HG03521 (cell line): ENCODE data around the gene CLCN6.

Experiments
- ATAC-seq: cut with Tn5 transposase; IDR thresholded peaks from one replicate; pipeline ENCODE4 v1.9.1; 2021; ENCODE audit warnings: mild to moderate bottlenecking, moderate library complexity; ENCODE audit not compliant: unreplicated experiment

Gene CLCN6, protein sequence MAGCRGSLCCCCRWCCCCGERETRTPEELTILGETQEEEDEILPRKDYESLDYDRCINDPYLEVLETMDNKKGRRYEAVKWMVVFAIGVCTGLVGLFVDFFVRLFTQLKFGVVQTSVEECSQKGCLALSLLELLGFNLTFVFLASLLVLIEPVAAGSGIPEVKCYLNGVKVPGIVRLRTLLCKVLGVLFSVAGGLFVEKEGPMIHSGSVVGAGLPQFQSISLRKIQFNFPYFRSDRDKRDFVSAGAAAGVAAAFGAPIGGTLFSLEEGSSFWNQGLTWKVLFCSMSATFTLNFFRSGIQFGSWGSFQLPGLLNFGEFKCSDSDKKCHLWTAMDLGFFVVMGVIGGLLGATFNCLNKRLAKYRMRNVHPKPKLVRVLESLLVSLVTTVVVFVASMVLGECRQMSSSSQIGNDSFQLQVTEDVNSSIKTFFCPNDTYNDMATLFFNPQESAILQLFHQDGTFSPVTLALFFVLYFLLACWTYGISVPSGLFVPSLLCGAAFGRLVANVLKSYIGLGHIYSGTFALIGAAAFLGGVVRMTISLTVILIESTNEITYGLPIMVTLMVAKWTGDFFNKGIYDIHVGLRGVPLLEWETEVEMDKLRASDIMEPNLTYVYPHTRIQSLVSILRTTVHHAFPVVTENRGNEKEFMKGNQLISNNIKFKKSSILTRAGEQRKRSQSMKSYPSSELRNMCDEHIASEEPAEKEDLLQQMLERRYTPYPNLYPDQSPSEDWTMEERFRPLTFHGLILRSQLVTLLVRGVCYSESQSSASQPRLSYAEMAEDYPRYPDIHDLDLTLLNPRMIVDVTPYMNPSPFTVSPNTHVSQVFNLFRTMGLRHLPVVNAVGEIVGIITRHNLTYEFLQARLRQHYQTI

DNA sequence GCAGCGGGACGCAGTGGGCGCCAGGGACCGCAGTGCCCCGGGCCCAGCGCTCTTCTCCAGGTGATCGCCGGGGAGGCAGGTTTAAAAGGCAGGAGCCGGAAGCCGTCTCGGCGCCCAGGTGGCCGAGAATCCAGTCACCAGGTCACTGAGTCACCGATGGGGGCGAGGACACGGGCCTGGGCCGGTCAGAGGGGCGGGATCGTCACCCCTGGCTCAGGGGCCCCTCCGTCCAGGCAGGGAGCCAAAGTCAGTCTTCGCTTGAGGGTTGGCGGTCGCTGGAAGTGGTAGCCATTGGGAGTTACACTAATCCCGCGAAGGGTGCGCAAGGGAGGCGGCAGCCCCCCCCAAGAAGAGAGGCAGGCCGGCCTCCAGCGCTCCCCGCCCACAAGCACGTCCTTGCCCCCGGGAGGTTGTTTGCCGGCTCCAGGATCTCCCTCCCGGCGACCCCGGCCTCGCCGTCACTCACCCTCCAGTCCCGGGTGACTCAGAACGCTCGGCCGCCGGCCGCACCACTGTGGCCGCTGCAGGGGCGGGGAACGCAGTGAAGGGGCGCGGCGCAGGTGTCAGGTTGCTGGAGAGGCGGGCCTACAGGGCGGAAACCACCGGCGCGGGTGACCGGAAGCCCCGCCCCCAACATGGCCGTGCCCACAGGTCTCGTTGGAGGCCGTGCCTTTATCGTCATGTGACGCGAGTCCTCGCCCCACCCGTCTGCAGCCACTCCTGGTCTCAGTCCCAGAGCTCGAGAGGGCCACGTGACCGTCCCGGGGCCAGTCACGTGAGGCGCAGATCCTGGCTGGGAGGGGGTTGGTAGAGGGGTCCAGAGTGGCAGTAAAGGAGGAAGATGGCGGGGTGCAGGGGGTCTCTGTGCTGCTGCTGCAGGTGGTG lies at the start of gene CLCN6, which contains the start of gene MTHFR:
Gene CLCN6, plus strand, starts transcription at position 770 of the 885 bp plus-strand sequence. Its CDS starts 72 bp downstream, at position 842.
Gene MTHFR, minus strand, starts transcription at position 543 of the 885 bp plus-strand sequence. CDS start 2,848 bp downstream, outside the sequence.
- peak; percentile 87 for ATAC-seq

DNA sequence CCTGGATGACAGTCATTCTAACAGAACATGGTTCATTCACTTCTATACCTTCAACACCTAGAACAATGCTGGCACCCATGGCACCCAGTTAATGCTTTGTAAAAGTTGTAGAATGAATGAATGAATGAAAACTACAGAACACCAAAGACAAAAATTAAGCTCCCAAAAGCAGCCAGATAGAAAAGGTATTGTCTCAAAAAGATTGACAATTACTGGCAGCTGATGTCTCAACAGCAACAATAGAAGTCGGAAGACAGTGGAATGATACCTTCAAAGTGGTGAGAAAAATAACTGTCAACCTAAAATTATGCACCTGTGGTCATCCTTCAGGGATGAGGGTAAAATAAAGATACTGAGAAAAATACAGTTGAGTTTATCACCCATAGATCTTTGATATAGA lies 48.9 kb upstream of the CLCN6 start:
- no peak for ATAC-seq

DNA sequence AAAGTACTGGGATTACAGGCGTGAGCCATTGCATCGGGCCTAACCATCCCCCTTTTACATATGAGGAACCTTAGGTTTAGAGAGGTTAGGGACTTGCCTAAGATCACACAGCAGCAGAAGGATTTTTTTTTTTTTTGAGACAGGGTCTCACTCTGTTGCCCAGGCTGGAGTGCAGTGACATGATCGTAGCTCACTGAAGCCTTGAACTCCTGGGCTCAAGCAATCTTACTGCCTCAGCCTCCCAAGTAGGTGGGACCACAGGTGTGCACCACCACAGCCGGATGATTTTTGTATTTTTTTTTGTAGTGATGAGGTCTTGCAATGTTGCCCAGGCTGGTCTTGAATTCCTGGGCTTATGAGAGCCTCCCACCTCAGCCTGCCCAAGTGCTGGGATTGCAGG lies 46.2 kb upstream of the CLCN6 start:
- no peak for ATAC-seq

DNA sequence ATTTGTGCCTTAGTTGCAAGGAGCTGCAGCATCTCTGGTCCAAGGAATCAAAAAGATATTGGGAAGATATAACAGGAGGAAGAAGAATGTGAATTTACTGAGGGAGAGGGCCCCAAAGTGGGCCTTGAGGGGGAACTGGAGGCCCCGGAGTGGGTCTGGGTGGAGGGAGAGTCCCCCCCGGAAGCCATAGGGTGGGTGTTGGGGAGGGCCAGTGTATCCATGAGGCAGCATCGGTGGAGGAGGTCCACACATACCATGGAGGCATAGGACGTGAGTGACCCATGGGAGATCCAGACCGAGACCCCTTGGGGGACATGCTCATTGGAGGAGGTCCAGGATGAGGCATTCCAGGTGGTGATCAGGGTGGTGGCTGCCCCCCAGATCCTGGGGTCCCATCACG lies 44.7 kb upstream of the CLCN6 start:
- ATAC-seq, result no peak

DNA sequence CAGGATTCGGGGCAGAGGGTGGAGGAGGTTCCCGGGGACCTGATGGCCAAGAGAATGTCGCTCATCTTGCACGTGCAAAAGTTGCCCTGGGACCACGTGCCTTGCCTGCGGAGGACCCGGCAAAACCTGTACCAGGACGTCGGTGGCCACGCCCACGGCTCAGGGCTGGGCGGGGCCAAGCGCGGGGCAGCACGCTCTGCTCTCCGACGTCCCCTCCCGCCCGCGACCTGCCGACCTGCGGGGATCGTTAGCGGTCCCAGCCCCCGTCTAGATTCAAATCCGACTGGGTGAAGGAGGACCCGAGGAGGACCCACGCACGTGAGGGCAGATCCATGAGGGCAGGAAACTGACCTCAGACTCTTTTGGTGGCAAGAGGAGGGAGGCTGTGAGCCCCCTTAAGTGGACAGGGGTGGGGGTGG lies 44.0 kb upstream of the CLCN6 start, which contains the start of gene C1orf167:
Gene C1orf167, plus strand, starts transcription at position 206 of the 419 bp plus-strand sequence. CDS start 2,208 bp downstream, outside the sequence.
- ATAC-seq, result no peak

DNA sequence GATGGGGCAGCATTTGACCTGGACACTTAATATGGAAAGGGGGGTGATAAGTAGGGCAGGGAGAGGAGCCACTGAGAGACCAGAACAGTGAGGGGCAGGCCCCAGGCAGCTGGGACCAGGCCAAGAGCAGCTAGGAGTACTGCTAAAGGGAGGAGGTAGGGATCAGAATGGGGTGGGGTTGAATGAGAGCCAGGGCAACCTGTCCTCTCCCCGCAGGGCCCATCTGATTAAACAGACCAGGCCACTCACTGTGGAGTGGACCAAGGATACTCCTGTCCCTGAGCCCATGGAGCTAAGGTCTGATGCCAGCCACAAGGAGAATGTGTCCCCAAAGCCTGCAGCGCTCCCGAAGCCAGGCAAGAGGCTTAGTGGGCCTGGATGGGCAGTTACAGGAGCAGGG lies 41.9 kb upstream of the CLCN6 start:
- no peak for ATAC-seq

DNA sequence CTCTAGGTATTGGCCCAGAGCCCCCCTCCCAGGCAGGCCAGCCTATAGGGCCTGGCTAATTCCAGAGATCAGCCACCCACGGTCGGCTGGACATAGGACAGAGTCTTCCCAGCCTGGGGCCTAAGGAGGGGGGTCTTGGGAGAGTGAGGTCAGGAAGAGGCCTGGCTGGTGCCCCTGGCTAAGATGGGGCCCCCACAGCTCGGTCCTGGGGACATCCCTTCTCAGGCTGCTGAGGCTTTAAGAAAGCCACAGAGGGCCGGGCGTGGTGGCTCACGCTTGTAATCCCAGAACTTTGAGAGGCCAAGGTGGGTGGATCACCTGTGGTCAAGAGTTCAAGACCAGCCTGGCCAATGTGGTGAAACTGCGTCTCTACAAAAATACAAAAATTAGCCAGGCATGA lies 41.5 kb upstream of the CLCN6 start:
- ATAC-seq, result no peak

DNA sequence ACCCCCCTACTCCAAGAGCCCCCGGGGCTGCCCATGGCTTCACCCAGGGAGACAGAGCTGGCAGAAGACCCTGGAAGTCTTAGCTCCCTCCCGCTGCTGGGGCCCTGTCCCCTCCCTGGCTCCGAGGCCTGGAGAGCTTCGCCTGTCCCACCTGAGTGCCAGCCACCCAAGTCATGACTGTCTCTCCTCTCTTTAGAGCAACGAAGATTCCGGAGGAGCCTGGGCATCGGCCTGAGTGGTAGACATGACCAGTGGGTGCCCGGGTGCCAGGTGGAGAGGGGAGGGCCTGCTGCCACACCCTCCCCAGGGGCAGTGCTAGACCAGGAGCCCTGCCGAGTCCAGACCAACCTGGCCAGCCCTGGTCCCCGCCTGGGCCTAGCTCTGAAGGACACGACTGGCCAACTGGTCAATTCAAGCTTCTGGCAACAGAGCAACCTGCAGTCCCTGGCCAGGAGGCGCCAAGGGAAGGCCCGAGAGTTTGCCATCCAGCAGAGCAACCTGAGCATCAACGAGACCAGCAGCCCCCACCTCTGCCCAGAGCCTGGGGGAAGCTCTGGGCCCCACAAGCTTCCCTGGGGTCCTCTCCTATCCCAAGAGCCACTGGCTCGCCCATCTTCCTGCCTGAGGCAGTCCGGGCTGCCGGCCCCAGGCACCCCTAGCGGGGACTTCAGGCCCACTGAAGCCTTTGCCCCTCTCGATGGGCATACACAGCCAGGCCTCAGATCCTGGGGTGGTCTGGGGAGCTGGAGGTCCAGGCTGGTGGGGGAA lies 40.1 kb upstream of the CLCN6 start:
- ATAC-seq, result no peak

DNA sequence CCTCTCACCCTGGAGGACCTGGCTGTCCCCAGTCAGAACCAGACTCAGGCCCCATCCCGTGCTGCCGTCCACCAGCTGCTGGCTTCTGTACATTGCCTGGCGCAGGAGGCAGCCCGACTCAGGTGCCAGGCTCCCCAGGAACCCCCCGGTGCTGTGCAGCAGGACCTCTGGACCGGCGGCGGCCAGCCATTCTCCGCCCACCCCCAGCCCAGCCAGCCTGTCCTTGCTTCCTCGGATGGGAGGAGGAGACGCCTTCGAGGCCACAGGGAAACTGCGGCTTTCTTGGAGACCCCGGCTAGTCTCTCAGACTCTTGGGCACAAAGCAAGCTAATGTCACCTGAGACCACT lies 39.6 kb upstream of the CLCN6 start:
- ATAC-seq, result no peak

DNA sequence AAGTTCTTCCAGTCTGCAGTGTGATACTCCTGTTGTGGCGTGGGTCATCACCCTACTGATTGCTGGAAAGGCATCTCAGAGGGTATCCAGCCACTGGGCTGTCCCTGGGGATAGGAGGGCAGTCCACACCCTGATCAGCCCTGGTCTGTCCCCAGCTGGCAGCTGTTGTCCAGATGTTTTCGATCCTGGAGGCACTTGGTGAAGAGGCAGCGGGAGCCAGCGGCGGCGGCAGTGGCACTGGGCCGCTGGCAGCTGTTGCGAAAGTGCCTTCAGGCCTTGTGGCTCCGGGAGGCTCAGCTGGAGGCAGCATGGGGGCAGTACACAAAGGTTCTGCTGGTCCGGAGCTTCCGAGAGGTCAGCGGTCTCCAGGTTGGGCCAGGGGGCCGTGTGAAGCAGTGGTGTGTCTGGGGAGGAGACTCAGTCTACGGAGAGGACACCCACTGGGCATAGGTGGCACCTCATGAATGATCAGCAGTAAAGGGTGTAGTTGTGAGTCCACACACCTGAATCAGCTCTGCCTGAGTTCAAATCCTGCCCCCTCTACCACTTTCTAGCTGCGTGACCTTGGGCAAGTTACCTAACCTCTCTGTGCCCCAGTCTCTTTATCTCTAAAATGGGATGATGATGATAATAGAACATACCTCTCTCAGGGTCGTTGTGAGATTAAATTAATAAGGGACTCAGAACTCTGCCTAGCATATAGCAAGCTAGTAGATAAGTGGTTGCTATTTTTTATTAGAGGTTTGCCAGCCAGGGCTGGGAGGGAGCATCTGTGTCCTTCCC lies 37.9 kb upstream of the CLCN6 start:
- ATAC-seq, result no peak

DNA sequence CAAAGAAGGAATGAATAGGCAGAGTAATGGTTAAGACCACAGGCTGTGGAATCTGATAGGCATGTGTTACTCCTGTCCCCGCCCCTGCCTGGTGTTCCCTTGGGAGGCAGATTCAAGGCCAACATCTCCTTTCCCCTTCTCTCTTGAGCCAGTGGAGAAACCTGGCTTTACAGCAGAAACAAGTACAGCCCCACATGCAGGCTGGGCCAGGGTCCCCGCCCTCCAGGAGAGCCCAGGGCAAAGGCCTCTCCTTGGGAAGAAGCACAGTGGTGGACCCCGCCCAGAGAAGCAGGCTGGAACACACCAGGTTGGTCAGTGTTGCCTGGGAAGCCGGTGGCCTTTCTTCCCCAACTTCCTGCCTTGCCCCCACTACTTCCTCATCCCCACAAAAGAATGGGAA lies 37.2 kb upstream of the CLCN6 start:
- no peak for ATAC-seq

DNA sequence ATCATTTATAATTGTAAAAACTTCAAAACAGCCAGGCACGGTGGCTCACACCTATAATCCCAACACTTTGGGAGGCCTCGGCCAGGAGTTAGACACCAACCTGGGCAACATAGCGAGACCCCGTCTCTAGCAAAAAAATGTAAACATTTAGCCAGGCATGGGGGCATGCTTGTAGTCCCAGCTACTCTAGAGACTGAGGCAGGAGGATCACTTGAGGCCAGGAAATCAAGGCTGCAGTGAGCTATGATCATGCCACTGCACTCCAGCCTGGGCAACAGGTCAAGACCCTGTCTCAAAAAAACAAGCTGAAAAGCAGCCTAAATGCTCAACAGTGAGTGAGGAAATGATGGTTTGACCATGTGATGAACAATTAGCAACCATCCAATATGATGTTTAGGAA lies 36.7 kb upstream of the CLCN6 start:
- no peak for ATAC-seq

DNA sequence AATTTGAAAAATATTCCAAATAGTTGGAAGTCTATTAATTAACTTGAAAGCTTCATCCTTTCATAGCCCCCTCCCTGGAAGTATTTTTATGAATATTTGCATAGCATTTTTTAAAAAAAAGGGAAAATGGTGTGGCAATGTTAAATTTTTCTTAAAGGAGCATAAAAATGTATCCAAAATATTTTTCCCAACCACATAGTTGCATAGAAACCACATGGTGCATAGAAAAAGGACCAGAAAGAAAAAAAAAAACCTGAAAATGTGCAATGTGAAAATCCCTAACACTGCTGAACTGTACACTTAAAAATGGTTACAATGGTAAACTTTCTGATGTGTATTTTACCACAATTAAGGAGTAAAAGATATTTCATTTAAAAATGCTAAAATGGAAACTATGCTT lies 36.0 kb upstream of the CLCN6 start:
- ATAC-seq, result no peak

DNA sequence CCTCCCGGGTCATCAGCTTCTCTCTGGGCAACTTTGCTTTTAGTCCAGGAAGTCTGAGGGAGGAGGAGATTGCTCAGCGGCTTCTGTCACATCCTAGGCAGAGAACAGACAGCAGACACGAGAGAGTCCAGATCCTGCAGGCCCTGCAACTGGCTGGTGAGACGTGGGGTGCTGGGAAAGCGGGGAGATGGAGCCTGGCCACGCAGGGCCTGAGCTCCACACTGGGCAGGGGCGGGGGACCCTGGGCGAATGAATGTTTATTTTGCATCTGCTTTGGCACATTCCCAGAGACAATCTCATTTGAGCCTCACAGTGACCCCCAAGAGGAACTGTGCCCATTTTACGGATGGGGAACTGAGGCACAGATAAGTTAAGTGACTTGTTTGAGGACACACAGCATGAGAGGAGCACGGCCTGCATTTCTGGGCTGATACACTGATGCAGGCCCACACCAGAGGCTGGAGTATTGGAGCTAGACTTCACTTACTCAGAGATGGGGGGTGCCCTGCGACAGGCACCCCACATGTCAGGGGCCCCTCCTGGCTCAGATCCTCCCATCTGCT lies 34.4 kb upstream of the CLCN6 start:
- ATAC-seq, result no peak

DNA sequence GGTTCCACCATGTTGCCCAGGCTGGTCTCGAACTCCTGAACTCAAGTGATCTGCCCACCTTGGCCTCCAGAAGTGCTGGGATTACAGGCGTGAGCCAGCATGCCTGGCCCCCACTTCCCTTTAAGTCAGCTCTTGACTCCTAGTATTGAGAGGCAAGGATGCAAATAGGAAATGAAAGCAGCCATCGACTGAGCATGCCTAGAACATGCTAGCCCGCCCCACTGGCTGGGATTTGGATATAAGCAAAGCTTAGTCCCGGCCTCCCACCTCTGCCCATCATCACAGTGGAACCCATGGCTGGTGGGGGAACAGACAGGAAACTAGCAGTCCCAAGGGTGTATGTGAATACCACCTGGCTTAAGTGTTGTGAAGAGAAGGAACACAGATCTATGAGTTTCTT lies 33.5 kb upstream of the CLCN6 start:
- ATAC-seq, result no peak

DNA sequence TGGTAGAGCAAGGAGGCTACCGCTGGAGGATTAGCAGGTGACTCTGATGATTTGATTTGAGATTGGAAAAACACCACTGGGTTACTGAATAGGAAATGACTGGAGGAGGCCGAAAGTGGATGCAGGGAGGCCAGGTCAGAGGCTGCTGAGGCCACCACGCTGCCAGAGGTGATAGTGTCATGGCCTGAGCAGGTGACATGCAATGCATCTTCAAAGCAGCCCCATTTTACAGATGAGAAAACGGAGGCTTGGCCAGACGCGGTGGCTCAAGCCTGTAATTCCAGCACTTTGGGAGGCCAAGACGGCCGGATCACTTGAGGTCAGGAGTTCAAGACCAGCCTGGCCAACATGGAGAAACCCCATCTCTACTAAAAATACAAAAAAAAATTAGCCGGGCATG lies 31.2 kb upstream of the CLCN6 start:
- ATAC-seq, result no peak

DNA sequence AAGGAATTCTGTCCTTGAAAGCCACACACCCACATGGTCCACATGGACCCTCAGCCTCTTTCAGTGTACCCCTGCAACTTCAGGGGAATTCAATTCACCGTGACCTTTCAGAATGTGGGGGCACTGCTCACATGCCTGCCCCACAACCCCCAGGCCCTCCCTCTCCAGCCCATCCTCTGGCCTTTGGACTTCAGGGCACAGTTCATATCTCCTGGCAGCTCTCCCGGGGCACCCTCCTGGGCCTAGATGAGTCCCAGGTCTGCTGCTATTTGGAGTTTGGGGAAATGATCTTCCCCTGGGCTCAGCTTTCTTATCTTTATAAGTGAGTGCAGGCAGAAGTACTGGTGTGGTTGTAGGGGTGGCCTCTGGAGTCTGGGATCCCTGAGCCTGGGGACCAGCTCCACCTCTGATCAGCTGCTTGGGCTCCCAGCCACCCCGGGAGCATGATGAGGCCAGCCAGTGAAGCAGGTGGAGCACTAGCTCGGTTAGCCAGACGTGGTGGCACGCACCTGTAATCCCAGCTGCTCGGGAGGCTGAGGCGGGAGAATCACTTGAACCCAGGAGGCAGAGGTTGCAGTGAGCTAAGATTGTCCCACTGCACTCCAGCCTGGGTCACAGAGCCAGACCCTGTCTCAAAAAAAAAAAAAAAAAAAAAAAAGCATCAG lies 28.2 kb upstream of the CLCN6 start:
- no peak for ATAC-seq

DNA sequence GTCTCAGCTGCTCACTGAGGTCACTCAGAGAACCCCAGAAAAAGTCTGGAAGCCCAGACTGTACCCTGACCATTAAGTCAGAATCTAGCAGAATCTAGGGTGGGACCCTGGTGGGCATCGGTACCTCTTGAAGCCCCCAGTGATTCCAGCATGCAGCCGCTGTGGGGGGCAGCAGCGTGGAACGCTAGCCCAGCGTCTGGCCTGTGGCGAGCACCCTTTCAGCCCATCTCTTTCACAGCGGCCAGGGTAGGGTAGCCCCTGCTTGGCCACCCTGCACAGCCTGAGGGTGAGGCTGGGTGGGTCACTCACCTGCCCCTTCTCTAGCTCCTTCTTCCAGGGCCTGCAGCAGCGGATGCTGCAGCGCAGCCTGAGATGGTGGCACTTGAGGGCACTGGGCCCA lies 27.7 kb upstream of the CLCN6 start:
- no peak for ATAC-seq
